ENCODE data around the gene FOXL1.
"Not testable (repeated sequence)": the region's sequence is repeated elsewhere in the genome, so short reads cannot be mapped to it uniquely, and the experiment has no call there.

The FOXL1 gene

DNA sequence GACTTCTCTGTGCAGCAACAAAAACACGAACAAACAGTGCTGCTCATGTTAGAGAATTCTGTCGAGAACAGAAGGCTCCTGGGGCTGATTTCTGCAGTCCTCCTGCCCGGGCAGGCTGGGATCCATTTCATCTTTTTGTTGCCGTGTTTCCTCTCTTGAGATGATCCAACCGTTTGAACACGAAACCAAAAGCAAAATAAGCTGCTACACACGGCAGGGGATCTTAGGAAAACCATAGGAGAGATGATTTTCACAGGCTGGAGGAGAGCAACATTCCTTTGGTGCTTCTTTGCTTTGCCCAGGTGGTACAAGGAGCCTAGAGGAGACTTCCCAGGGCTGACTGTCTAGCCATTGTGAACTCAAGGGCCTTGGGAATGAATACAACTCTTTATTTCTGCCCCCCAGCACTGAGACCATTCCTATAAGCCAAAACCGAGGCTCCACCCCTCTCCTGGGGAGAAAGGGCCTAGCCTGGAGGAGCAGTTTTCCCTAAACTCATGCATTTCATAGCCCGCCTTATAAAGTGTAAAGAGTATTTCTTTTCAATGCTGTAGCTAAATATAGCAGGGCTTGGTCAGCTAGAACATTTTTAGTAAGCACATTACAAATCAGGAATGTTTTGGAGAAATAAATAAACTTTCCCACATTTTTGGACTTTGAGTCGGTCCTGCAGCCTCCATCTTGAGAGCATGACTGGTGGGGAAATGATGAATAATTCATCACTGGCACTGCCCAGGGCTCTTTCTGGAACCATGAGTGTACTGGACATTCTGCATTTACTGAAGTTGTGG, 7.7 kb downstream of the FOXL1 start:
- Histone ChIP-seq H3K4me1 (ENCODE audit: control insufficient read depth, insufficient read depth, low read length) (no peaks in the 10 kb centered on the region), H3K27ac (ENCODE audit: low read depth, low read length) (no peak overlapping the region), H3K4me3 (ENCODE audit: low read depth, low read length) (no peak overlapping the region), H3K36me3 (ENCODE audit: control insufficient read depth, insufficient read depth, low read length) (no peaks in the 10 kb centered on the region), H3K9me3 (ENCODE audit: control insufficient read depth, insufficient read depth, low read length) (no peaks in the 10 kb centered on the region), H3K9ac (ENCODE audit: low read depth, low read length) (no peak overlapping the region), H3K27me3 (ENCODE audit: control insufficient read depth, insufficient read depth, low read length) (peaks cover 33% of the 10 kb centered on the region)

DNA sequence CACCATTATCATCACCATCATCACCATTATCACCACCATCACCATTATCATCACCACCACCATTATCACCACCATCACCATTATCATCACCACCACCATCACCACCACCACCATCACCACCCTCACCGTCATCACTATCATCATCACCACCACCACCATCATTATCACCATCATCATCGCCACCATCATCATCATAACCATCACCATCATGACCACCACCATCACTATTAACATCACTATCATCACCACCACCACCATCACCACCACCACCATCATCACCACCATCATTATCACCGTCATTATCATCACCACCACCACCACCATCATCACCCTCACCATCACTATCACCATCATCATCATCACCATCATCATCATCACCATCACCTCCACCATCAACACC, 9.1 kb downstream of the FOXL1 start:
- Histone ChIP-seq H3K27ac (ENCODE audit: low read depth, low read length) (no peak overlapping the region), H3K4me1 (ENCODE audit: control insufficient read depth, insufficient read depth, low read length) (no peaks in the 10 kb centered on the region), H3K27me3 (ENCODE audit: control insufficient read depth, insufficient read depth, low read length) (peaks cover 18% of the 10 kb centered on the region), H3K36me3 (ENCODE audit: control insufficient read depth, insufficient read depth, low read length) (no peaks in the 10 kb centered on the region), H3K9ac (ENCODE audit: low read depth, low read length) (no peak overlapping the region), H3K4me3 (ENCODE audit: low read depth, low read length) (no peak overlapping the region), H3K9me3 (ENCODE audit: control insufficient read depth, insufficient read depth, low read length) (no peaks in the 10 kb centered on the region)

DNA sequence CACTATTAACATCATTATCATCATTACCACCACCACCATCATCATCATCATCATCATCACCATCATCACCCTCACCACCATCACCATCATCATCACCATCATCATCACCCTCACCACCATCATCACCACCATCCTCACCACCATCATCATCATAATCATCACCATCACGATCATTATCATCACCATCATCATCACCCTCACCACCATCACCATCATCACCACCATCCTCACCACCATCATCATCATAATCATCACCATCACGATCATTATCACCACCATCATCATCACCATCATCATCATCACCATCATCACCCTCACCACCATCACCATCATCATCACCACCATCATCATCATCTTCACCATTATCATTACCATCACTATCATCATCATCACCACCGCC, 9.6 kb downstream of the FOXL1 start:
- H3K4me1 ChIP-seq (ENCODE audit: control insufficient read depth, insufficient read depth, low read length); H3K36me3 ChIP-seq (ENCODE audit: control insufficient read depth, insufficient read depth, low read length); H3K4me3 ChIP-seq (ENCODE audit: low read depth, low read length); H3K9ac ChIP-seq (ENCODE audit: low read depth, low read length); H3K27ac ChIP-seq (ENCODE audit: low read depth, low read length); H3K9me3 ChIP-seq (ENCODE audit: control insufficient read depth, insufficient read depth, low read length): not testable (repeated sequence)
- peaks cover 14% of the 10 kb centered on the region for H3K27me3 ChIP-seq (ENCODE audit: control insufficient read depth, insufficient read depth, low read length)

- Histone ChIP-seq H3K9ac (ENCODE audit: low read depth, low read length) (no peak overlapping the region), H3K27me3 (ENCODE audit: control insufficient read depth, insufficient read depth, low read length) (no peaks in the 10 kb centered on the region), H3K36me3 (ENCODE audit: control insufficient read depth, insufficient read depth, low read length) (no peaks in the 10 kb centered on the region), H3K4me3 (ENCODE audit: low read depth, low read length) (no peak overlapping the region), H3K4me1 (ENCODE audit: control insufficient read depth, insufficient read depth, low read length) (no peaks in the 10 kb centered on the region), H3K9me3 (ENCODE audit: control insufficient read depth, insufficient read depth, low read length) (no peaks in the 10 kb centered on the region), H3K27ac (ENCODE audit: low read depth, low read length) (no peak overlapping the region)
Observed at GRCh38 chr16:86590501-86591144, 12.3 kb downstream of the FOXL1 start.

- Histone ChIP-seq H3K27me3 (ENCODE audit: control insufficient read depth, insufficient read depth, low read length) (no peaks in the 10 kb centered on the region), H3K36me3 (ENCODE audit: control insufficient read depth, insufficient read depth, low read length) (no peaks in the 10 kb centered on the region), H3K27ac (ENCODE audit: low read depth, low read length) (no peak overlapping the region), H3K9ac (ENCODE audit: low read depth, low read length) (no peak overlapping the region), H3K9me3 (ENCODE audit: control insufficient read depth, insufficient read depth, low read length) (no peaks in the 10 kb centered on the region), H3K4me1 (ENCODE audit: control insufficient read depth, insufficient read depth, low read length) (no peaks in the 10 kb centered on the region), H3K4me3 (ENCODE audit: low read depth, low read length) (no peak overlapping the region)
Observed at GRCh38 chr16:86591270-86591669, 12.9 kb downstream of the FOXL1 start.

DNA sequence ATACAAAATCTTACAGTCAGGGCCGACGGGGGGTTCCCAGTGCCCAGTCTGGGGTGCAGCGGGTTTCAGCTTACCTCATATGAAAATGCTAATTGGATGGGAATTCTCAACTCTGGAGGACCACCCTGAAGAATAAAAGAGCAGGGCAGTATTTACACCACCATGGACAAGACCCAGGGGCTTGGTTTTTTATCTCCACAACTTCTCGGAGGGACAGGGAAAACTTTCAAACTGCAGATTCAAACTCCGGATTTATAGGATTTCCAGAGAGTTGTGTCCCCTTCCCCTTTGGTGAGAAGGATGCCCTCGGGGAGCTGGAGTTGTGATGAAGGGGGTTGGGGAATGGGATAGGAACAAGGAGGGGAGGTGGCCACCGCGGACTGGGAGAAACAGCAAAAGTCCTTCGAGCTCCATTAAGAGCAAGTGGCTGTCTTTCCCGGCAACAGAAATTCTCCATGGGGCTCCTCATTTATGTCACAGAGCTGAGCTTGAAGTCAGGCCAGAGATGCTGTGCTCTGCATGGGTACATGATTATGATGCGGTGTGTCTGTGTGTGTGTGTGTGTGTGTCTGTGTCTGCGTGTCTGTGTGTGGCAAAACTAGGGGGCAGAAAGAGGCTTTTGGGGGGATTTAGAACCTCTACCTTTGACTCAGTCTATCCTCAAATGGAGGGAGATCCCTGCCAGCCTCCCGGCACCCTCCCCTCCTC, 15.7 kb downstream of the FOXL1 start:
- Histone ChIP-seq H3K27ac (ENCODE audit: low read depth, low read length) (no peak overlapping the region), H3K27me3 (ENCODE audit: control insufficient read depth, insufficient read depth, low read length) (no peaks in the 10 kb centered on the region), H3K9me3 (ENCODE audit: control insufficient read depth, insufficient read depth, low read length) (no peaks in the 10 kb centered on the region), H3K4me3 (ENCODE audit: low read depth, low read length) (no peak overlapping the region), H3K36me3 (ENCODE audit: control insufficient read depth, insufficient read depth, low read length) (no peaks in the 10 kb centered on the region), H3K4me1 (ENCODE audit: control insufficient read depth, insufficient read depth, low read length) (no peaks in the 10 kb centered on the region), H3K9ac (ENCODE audit: low read depth, low read length) (no peak overlapping the region)

DNA sequence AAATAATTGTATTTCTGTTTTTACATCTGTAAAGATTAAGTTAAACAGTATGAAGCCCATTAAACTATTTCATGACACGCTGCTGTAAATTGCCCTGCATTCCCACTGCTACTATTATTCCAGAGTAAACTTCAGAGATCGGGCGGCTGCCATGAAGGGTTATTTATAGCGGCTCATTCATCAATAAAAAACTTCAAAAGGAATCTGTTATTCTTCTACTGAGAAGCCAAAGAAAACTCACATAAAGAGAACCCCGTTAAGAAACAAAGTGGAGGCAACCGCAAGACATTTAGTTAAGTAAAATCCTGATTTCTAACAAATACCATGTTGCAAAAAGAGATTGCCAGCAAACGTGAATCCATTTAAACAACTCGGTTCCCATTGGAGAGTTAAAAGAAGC, 16.4 kb downstream of the FOXL1 start:
- Histone ChIP-seq H3K4me3 (ENCODE audit: low read depth, low read length) (no peak overlapping the region), H3K9ac (ENCODE audit: low read depth, low read length) (no peak overlapping the region), H3K9me3 (ENCODE audit: control insufficient read depth, insufficient read depth, low read length) (no peaks in the 10 kb centered on the region), H3K36me3 (ENCODE audit: control insufficient read depth, insufficient read depth, low read length) (no peaks in the 10 kb centered on the region), H3K27ac (ENCODE audit: low read depth, low read length) (no peak overlapping the region), H3K27me3 (ENCODE audit: control insufficient read depth, insufficient read depth, low read length) (no peaks in the 10 kb centered on the region), H3K4me1 (ENCODE audit: control insufficient read depth, insufficient read depth, low read length) (no peaks in the 10 kb centered on the region)

GRCh38 chr16:86595983-86596605, 17.7 kb downstream of the FOXL1 start:
- H3K36me3 ChIP-seq (ENCODE audit: control insufficient read depth, insufficient read depth, low read length), result no peaks in the 10 kb centered on the region
- H3K9me3 ChIP-seq (ENCODE audit: control insufficient read depth, insufficient read depth, low read length), result no peaks in the 10 kb centered on the region
- no peaks in the 10 kb centered on the region for H3K27me3 ChIP-seq (ENCODE audit: control insufficient read depth, insufficient read depth, low read length)
- H3K9ac ChIP-seq (ENCODE audit: low read depth, low read length), result no peak overlapping the region
- no peak overlapping the region for H3K27ac ChIP-seq (ENCODE audit: low read depth, low read length)
- no peak overlapping the region for H3K4me3 ChIP-seq (ENCODE audit: low read depth, low read length)
- H3K4me1 ChIP-seq (ENCODE audit: control insufficient read depth, insufficient read depth, low read length), result no peaks in the 10 kb centered on the region

GRCh38 chr16:86597126-86597879, 19.0 kb downstream of the FOXL1 start:
- no peaks in the 10 kb centered on the region for H3K27me3 ChIP-seq (ENCODE audit: control insufficient read depth, insufficient read depth, low read length)
- no peak overlapping the region for H3K27ac ChIP-seq (ENCODE audit: low read depth, low read length)
- H3K9me3 ChIP-seq (ENCODE audit: control insufficient read depth, insufficient read depth, low read length), result no peaks in the 10 kb centered on the region
- no peak overlapping the region for H3K9ac ChIP-seq (ENCODE audit: low read depth, low read length)
- H3K4me3 ChIP-seq (ENCODE audit: low read depth, low read length), result no peak overlapping the region
- no peaks in the 10 kb centered on the region for H3K4me1 ChIP-seq (ENCODE audit: control insufficient read depth, insufficient read depth, low read length)
- no peaks in the 10 kb centered on the region for H3K36me3 ChIP-seq (ENCODE audit: control insufficient read depth, insufficient read depth, low read length)

DNA sequence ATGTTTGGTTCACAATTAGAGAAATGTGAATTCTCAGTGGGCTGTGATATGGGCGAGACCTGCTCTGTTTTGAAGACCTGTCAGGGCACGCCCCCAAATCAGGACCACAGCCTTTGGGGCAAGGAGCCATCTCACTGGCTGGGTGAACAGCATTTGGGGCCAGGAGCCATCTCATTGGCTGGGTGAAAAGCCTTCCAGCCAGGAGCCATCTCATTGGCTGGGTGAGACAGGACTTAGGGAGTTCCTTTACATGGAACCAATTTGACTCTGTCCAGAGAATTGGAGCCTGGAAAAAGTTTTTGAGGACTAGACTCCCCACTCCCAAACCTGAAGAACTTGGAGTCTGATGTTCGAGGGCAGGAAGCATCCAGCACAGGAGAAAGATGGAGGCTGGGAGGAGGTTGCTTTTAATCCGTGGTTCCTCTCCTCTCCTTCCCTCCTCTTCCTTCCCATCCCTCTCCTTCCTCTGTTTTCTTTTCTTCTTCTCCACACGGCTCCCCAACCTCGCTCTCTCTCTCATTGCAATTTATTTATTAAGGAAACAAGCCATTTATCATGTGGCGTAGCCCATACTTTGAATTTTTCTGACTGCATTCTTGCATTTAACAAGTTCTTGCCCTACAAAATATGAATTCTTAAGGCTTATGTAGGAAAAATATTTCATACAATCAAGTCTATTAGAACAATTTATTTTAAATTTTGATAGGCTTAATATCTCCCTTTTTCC, 19.7 kb downstream of the FOXL1 start:
- Histone ChIP-seq H3K36me3 (ENCODE audit: control insufficient read depth, insufficient read depth, low read length) (no peaks in the 10 kb centered on the region), H3K9ac (ENCODE audit: low read depth, low read length) (no peak overlapping the region), H3K27ac (ENCODE audit: low read depth, low read length) (no peak overlapping the region), H3K4me1 (ENCODE audit: control insufficient read depth, insufficient read depth, low read length) (no peaks in the 10 kb centered on the region), H3K27me3 (ENCODE audit: control insufficient read depth, insufficient read depth, low read length) (no peaks in the 10 kb centered on the region), H3K4me3 (ENCODE audit: low read depth, low read length) (no peak overlapping the region), H3K9me3 (ENCODE audit: control insufficient read depth, insufficient read depth, low read length) (no peaks in the 10 kb centered on the region)
